ENCODE measurements around the gene CHPF2.
A peak's percentile ranks its signal among the peaks of the same experiment; 100 is the strongest.

Gene CHPF2, protein sequence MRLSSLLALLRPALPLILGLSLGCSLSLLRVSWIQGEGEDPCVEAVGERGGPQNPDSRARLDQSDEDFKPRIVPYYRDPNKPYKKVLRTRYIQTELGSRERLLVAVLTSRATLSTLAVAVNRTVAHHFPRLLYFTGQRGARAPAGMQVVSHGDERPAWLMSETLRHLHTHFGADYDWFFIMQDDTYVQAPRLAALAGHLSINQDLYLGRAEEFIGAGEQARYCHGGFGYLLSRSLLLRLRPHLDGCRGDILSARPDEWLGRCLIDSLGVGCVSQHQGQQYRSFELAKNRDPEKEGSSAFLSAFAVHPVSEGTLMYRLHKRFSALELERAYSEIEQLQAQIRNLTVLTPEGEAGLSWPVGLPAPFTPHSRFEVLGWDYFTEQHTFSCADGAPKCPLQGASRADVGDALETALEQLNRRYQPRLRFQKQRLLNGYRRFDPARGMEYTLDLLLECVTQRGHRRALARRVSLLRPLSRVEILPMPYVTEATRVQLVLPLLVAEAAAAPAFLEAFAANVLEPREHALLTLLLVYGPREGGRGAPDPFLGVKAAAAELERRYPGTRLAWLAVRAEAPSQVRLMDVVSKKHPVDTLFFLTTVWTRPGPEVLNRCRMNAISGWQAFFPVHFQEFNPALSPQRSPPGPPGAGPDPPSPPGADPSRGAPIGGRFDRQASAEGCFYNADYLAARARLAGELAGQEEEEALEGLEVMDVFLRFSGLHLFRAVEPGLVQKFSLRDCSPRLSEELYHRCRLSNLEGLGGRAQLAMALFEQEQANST

GRCh38 chr7:151232091-151232916 is at the start of gene CHPF2:
TSS of gene CHPF2 (plus strand) at chr7:151232483. CDS start at chr7:151234012, 1,529 bp downstream.
- H3K27me3 ChIP-seq (replicated peaks): no peaks in the 10 kb centered on the region
- H3K4me3 ChIP-seq (ENCODE audit: low read depth, low read length): peak within 1 kb of the TSS; percentile 98
- peaks cover 30% of the 10 kb centered on the region for H3K36me3 ChIP-seq (replicated peaks)
- DNase-seq: peak; percentile 87
- TF ChIP-seq, protein P1, sequence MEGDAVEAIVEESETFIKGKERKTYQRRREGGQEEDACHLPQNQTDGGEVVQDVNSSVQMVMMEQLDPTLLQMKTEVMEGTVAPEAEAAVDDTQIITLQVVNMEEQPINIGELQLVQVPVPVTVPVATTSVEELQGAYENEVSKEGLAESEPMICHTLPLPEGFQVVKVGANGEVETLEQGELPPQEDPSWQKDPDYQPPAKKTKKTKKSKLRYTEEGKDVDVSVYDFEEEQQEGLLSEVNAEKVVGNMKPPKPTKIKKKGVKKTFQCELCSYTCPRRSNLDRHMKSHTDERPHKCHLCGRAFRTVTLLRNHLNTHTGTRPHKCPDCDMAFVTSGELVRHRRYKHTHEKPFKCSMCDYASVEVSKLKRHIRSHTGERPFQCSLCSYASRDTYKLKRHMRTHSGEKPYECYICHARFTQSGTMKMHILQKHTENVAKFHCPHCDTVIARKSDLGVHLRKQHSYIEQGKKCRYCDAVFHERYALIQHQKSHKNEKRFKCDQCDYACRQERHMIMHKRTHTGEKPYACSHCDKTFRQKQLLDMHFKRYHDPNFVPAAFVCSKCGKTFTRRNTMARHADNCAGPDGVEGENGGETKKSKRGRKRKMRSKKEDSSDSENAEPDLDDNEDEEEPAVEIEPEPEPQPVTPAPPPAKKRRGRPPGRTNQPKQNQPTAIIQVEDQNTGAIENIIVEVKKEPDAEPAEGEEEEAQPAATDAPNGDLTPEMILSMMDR (IDR thresholded peaks at IDR 0.05; ENCODE audit: low read depth, low read length, missing control alignments): no peak
- H3K27ac ChIP-seq: peak within 1 kb of the TSS; percentile 84
- in situ Hi-C loops (cut with HindIII; ENCODE audit: low pct_ligation_motif_present, low sequenced_read_pairs): no loop called here

DNA sequence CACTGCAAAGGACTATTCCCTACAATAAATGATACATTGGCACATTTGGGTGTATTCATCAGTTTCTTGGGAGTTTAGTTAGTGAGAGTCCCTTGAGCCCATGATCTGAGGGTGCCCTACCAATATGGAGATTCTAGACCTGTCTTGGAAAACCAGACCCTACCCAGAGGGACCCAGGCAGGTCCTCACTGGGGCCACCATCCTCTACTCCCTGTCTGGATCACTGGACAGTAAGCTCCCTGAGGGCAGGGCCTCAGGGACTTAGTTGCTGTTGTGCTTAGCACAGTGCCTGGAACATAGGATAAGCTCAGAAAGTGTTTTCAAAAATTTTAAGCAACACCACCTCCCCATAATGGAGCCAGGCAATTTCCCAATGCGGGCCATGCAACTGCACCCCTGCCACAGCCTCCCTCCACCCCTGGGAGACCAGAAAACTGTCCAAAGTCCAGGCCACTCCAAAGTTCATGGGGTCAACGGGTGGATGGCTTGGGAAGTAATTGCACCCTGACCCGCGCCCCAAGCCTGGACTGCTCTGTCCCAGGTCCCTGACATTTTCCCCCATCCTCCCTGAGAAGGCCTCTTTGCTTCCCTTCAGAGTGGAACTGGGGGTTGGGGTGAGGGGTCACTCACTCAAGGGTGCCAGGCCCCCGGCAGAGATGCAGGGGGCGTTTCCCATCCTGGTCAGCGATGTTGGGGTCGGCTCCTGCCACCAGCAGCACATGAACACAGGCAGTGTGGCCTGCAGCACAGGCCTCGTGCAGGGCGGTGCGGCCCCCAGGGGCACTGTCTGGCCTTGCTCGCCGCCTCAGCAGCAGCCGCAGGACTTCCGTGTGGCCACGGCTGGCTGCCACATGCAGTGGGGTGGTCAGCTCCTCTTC is 46.3 kb upstream of the CHPF2 start:
- no peak overlapping the region for H3K27ac ChIP-seq
- peaks cover 12% of the 10 kb centered on the region for H3K27me3 ChIP-seq (replicated peaks)

DNA sequence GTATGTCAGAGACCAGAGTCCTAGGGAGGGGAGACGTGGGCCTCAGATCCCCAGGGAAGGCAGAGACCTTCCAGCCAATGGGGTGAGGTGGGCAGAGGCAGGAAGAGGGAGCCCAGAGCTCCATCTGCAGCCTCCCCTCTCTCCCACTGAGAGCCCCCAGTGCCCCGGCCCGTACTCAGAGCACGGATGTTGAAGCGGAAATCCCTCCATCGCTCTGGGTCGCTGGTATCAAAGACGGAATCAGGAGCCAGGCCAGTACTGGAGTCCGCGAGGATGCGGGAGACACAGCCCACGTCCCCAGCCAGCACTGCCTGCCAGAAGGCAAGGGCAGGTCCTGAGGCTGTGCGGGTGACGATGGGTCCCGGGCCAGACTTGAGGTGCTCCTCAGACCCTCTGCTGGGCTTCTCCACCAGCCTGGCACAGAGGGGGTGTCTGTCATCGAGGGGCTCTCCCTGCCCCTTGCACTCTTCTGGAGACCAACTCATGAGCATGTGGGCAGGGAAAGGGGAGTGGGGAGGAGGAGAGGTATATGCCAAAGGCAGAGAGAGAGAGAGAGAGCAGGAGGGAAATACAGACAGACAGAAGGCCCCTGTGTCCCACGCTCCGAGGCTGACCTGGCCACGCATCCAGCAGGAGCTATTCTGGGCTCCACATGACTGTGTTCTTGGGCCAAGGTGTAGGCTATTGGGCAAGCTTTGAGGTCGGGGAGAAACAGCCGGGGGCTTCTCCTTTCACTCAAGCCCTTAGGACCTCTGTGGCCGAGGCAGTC is 45.5 kb upstream of the CHPF2 start, which contains the start of gene ASB10:
ASB10 (minus strand) TSS at position 611 of the 769 bp plus-strand sequence; CDS start at position 491, 120 bp downstream.
- Histone ChIP-seq H3K36me3 (replicated peaks) (no peaks in the 10 kb centered on the region), H3K4me3 (ENCODE audit: low read depth, low read length) (no peak within 1 kb of the TSS), H3K27me3 (replicated peaks) (peaks cover 10% of the 10 kb centered on the region), H3K27ac (no peak within 1 kb of the TSS)
- in situ Hi-C loops (cut with HindIII; ENCODE audit: low pct_ligation_motif_present, low sequenced_read_pairs): no loop called here
- DNase-seq: no peak
- TF ChIP-seq, protein P1 (IDR thresholded peaks at IDR 0.05; ENCODE audit: low read depth, low read length, missing control alignments): no peak

More for the DNA sequence above, 46.3 kb upstream of the CHPF2 start:
- no peak for DNase-seq
- no peaks in the 10 kb centered on the region for H3K36me3 ChIP-seq (replicated peaks)
- TF ChIP-seq, protein P1 (IDR thresholded peaks at IDR 0.05; ENCODE audit: low read depth, low read length, missing control alignments): no peak
- no peak overlapping the region for H3K4me3 ChIP-seq (ENCODE audit: low read depth, low read length)
- in situ Hi-C loops (cut with HindIII; ENCODE audit: low pct_ligation_motif_present, low sequenced_read_pairs): no loop called here

DNA sequence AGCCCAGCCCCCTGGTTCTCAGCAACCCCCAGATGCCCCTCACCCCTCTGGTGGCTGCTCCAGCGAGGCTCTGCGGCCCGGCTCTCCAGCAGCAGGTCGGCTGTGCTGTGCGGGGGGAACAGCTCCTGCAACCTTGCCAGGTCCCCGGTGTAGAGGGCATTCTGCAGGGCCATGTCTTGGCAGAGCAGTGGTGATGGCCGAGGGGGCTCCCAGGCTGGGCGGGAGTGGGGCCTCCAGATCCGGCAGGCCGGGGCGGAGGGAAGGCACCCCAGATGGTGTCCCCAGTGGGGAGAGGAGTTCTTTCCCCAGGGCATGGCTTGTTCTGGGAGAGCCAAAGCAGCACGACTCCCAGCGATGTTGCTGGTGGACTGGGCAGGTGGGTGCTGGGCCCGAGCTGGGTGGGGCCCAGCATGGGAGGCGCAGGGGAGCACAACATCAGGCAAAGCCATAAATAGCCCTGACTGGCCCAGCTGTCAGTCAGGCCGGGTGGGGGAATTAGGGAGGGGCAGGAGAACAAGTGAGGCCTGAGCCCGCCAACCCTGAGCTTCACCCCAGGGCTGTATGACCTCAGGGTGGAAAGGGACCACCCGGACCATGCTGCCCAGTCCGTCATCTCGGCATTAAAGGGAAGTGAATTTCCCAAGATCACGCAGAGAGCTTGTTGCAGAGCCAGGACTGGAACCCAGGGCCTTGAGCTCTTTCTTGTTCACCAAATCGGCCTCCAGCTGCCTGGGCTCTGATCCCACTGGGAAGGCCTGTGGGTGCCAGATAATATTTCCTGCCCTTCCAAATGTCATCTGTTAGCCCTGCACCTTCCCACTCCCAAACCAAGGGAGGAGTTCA is 44.7 kb upstream of the CHPF2 start:
- H3K27ac ChIP-seq: no peak overlapping the region
- in situ Hi-C loops (cut with HindIII; ENCODE audit: low pct_ligation_motif_present, low sequenced_read_pairs): no loop called here
- H3K27me3 ChIP-seq (replicated peaks): peaks cover 10% of the 10 kb centered on the region
- TF ChIP-seq, protein P1 (IDR thresholded peaks at IDR 0.05; ENCODE audit: low read depth, low read length, missing control alignments): no peak
- no peaks in the 10 kb centered on the region for H3K36me3 ChIP-seq (replicated peaks)
- no peak overlapping the region for H3K4me3 ChIP-seq (ENCODE audit: low read depth, low read length)
- DNase-seq: no peak

All from brain microvascular endothelial cell (primary cell).